Epithelial cell of prostate (primary cell): ENCODE data around the gene ADAMTS2.
"Not testable (repeated sequence)": the region's sequence is repeated elsewhere in the genome, so short reads cannot be mapped to it uniquely, and the experiment has no call there.

ENCODE experiments used
- DNase-seq: peaks from one replicate; pipeline ENCODE4 v3.0.0-alpha.2; 2011; ENCODE audit warnings: low read depth, low spot score
- H3K27ac ChIP-seq: fragments of 450-650 bp; 2 replicates; pipeline ENCODE4 v1.5.1; 2017; ENCODE audit warnings: mild to moderate bottlenecking

Gene ADAMTS2

DNA sequence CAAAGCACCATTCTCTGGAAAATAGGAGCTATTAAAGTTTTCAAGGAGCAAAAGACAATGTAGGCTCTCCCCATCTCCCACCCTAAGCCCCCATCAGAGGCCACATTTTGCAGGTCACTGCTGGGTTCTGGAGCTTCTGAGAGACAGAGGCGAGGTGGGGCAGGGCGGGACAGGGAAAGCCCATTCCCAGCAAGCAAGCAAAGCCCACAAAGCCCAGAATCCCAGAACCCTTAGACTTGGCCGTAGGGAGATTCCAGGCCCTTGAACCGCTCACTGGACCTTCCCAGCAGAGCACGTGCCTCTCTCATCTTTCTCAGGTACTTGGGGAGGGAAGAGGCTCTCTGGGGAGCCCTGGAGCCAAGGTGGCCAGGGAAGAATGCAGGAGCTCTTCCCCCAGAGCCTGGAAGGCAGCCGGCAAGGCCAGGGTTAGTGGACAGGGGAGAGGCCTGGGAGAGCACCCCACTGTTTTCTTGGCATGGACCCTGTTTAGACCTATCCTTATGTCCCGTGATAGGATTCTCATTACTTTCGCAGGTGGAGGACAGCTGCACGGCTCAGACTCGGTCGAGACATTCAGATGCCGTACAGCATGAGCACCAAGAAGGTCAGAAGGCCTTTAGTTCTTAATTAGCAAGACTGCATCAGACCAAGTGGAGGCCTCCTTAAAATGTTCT, 232.7 kb downstream of the ADAMTS2 start:
- no peak overlapping the region for H3K27ac ChIP-seq
- DNase-seq = no peak

- H3K27ac ChIP-seq = no peak overlapping the region
- DNase-seq = no peak
Observed at GRCh38 chr5:179111267-179112207, 233.7 kb downstream of the ADAMTS2 start.

DNA sequence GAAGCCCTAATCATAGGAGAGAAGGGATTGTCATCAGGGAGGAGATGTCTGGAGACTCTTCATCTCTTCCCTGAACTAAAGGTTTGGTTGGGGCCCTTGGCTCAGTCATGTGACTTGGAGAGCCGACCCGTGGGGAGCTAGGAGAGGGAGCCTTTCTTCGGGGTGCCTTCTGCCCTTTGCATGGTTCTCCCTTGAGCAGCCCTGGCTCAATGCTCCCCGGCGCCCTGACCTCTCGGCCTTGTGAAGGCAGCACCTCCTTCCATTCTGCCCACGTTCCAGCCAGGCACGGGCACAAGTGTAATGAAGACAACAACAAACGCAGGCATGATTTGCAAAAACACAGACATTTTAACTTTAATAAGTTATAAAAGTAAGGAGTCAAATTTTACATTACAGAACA, 234.7 kb downstream of the ADAMTS2 start:
- no peak overlapping the region for H3K27ac ChIP-seq
- no peak for DNase-seq

- DNase-seq, H3K27ac ChIP-seq: not testable (repeated sequence)
Observed at GRCh38 chr5:179101282-179101681, 244.0 kb downstream of the ADAMTS2 start.

DNA sequence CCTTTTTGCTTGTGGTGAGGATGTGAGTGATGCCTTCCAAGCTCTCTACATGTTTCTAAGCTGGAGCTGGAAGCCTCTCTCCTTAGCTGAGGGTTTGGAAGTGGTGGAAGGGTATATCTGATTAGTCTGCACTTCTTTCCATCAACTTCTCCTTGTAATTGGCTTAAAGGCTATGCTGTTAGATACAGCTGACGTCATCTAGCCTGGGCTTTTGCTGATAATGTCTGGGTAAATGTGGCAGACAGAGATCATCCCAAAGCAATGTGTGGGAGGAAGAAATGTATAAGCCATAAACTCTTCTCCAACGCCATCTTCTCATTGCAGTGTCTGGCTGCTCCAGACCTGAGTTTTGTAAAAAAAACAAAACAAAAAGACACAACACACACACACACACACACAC, 255.8 kb downstream of the ADAMTS2 start:
- H3K27ac ChIP-seq = no peak overlapping the region
- no peak for DNase-seq

DNA sequence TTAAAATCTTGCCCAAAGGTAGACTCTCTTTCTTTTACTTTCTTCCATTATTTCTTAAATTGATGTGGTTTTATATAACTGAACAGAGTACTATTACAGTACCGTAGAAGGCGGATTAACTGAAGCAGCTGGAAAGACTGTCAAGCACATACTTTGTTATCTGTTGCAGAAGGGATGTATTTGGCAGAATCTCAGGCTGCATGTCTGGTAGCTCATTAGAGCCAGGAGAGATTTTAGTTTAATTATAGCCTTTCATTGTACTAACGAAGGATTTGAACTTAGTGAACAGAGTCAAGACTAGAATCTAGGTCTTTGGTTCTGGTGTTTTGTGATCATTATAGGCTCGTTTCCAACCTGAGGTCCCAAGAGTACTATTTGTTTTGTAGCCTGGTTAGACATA, 264.5 kb downstream of the ADAMTS2 start:
- no peak for DNase-seq
- no peak overlapping the region for H3K27ac ChIP-seq

GRCh38 chr5:179079165-179079987, 265.9 kb downstream of the ADAMTS2 start:
- no peak for DNase-seq
- no peak overlapping the region for H3K27ac ChIP-seq

- H3K27ac ChIP-seq = no peak overlapping the region
- DNase-seq = no peak
Observed at GRCh38 chr5:179065703-179066102, 279.6 kb downstream of the ADAMTS2 start.

DNA sequence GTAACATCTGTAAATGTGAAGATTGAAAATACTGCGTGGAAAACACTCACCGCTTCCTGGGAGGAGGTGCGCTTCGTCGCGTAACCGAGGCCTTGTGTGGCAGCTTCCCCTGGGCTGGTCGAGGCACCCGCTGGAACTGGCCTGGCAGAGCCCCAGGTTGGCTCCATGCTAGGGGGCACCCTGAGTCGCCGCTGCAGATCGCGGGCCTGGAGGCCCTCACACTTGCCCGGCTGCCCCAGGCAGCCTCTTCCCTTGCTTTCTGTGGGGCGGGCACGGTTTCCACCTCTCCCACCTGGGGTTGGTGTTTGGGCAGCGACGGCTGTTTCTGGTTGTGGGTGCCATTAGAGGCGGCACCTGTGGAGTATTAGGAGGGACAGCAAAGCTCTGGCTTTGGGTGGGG, 284.2 kb downstream of the ADAMTS2 start:
- no peak overlapping the region for H3K27ac ChIP-seq
- DNase-seq = no peak
